Brain pericyte (primary cell): Measurements from ENCODE around the gene FOXE3.

Experiments used
- DNase-seq: peaks from one replicate; pipeline ENCODE4 v3.0.0-alpha.2; 2012; ENCODE audit warnings: low read depth, low spot score

The FOXE3 gene

DNA sequence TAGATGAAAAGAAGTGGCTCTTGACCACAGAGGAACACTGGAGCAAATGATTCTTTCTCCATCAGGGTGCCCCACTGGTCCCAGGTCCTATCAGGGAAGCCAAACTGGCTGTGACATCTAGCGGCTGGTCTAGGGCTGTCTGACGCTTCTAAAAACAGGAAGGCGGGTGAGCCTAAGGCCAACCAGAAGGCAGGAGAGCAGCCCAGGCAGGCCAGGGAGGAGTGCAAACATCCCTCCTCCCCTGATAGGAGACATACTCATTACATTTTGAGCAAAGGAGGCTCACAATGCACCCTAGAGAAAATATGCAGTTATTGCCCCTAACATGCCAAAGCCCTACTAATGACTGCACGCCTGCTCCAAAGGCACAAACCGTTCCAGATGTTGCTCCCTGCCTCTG lies 10.4 kb upstream of the FOXE3 start:
- no peak for DNase-seq

DNA sequence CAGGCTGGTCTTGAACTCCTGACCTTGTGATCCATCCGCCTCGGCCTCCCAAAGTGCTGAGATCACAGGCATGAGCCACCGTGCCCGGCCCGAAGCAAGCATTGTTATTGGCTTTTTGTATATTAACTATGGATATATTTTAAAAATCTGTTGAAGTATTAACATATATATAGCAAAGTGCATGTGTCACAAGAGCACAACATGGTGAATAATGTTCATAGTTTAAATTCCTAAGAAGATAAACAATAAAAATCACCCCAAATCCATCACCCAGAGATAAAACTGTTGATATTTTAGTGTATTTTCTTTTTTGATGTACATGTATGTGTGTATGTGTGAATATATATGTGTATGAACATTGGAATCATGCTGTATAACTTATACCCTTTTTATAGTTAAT lies 9.1 kb upstream of the FOXE3 start:
- no peak for DNase-seq

- DNase-seq: no peak
Measured at GRCh38 chr1:47407481-47407880, 8.6 kb upstream of the FOXE3 start.

- no peak for DNase-seq
Measured at GRCh38 chr1:47409311-47410067, 6.6 kb upstream of the FOXE3 start.

GRCh38 chr1:47410068-47410455 lies 6.0 kb upstream of the FOXE3 start:
- DNase-seq: no peak

- DNase-seq: no peak
Measured at GRCh38 chr1:47411436-47411835, 4.6 kb upstream of the FOXE3 start.

DNA sequence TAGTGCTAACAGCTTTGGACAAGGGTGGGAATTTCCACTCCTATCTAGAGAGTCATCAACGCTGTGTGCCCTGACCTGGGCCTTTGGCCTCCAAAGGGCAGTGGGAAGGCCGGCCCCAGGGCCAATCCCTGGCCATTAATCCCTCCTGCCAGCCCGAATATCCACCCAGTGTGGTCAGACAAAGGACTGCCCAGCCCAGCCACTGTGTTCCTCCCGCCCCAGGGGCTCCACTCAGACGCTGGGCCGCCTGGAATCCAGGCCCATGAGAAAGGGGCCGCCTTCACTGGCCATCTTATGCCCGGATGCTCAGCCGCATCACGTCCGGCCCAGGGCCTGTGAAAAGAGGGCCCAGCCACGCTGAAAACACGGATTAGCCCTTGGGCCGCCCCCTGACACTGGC lies 3.6 kb upstream of the FOXE3 start:
- no peak for DNase-seq

- DNase-seq: no peak
Measured at GRCh38 chr1:47416319-47417169, 459 bp downstream of the FOXE3 start.

DNA sequence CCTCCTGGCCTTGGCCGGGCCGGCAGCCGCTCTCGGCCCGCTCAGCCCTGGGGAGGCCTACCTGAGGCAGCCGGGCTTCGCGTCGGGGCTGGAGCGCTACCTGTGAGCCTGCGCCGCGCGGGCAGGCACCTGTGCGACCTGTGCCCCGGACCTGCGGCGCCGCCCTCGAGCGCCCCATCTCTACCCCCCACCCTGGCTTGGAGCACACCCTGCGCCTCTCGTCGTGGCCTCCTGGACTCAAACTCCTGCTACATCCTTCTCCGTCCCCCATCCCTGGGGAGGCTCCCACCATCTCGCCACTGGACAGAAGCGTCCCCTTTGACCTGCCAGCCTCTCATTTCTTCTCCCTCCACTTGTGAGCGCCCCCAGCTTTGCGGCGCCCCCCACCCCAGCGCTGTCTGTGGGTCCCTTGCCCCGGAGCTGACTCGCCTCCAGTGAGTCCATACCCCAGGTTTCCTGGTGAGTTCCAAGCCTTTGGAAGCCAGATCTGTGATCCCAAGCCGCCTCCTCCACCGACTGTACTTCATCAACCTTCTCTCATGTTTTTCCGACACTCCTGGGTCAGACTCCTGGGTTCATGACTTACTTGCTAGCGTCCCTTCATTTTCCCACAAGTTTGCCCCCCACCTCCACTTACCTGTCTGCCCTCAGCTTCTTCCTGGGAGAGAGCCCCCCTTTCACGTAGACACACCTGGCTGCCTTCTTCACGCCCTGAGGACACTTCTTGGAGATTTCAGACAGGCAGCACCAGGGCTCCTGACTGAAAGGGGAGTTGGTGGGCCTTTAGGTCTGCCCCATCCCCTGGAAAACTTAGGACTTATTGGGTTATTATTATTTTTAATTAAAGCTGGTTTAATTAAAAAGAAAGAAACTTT lies 1.3 kb downstream of the FOXE3 start:
- DNase-seq: no peak

GRCh38 chr1:47418122-47418521 lies 2.0 kb downstream of the FOXE3 start:
- DNase-seq: no peak

- no peak for DNase-seq
Measured at GRCh38 chr1:47418681-47419325, 2.7 kb downstream of the FOXE3 start.

DNA sequence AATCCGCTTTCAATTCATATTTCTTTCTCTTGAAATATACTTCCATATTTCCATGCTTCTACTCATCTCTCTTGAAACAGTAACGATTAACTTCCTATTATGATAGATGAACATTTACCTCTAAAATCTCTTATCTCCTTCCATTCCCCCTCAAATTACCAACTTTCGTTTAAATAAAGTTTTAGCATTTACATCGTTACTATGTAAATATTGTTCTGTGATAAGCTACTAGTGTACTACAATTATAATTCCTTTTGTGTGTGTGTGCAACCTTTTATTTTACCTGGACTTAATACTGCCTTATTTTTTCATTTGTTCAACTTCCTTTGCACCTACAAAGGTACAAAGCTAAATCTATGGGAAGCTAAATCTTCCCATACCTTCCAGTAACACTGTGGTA lies 4.5 kb downstream of the FOXE3 start:
- DNase-seq: no peak

GRCh38 chr1:47423872-47424271 lies 7.8 kb downstream of the FOXE3 start:
- no peak for DNase-seq

DNA sequence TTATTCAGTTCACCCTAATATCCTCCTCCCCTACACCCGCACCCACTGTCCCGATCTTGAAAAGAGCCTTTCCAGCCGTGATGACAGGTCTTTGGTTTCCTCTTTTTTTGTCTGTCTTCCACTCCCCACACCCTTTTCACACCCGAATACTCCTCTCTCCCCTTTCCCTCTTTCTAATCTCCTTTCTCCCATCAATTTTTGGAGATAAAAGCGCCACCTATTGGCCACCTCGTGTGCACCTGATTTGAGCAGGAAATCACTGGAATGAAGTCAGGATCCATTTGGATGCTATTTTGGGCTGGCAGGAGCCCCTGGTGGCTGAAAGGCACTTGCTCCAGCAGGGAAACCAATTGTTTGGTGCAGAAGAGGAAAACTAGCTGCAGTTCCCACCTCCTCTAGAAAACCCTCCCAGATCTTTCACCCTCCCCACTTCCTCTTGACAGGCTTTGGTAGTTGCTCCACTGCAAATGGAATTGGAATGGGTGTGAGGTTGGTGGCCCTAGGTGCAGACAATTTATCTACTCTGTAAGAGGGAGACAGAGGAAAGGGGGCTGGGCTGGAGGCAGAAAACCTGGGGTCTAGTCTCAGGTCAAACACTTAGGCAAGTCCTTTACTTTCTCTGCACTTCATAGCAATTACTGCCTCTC lies 8.4 kb downstream of the FOXE3 start:
- no peak for DNase-seq

DNA sequence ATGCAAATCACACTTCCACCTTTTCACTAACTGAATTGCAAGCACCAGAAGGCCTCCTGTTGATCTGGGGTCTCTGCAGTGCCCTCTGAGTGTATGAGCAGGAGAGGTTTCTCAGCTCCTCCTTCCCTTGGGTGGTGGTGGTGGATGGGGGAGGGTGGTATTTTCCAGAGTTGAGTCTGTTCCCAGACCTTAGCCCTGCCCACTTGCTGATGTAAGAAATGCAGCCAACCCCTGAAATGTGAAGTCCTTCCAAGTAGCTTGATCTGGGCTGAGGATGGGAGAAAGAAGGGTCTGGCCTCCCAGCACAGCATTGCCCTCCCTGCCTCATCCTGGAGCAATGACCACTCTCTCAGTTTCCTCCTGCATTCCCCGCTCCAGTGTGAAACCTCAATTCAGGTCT lies 15.4 kb downstream of the FOXE3 start:
- no peak for DNase-seq

DNA sequence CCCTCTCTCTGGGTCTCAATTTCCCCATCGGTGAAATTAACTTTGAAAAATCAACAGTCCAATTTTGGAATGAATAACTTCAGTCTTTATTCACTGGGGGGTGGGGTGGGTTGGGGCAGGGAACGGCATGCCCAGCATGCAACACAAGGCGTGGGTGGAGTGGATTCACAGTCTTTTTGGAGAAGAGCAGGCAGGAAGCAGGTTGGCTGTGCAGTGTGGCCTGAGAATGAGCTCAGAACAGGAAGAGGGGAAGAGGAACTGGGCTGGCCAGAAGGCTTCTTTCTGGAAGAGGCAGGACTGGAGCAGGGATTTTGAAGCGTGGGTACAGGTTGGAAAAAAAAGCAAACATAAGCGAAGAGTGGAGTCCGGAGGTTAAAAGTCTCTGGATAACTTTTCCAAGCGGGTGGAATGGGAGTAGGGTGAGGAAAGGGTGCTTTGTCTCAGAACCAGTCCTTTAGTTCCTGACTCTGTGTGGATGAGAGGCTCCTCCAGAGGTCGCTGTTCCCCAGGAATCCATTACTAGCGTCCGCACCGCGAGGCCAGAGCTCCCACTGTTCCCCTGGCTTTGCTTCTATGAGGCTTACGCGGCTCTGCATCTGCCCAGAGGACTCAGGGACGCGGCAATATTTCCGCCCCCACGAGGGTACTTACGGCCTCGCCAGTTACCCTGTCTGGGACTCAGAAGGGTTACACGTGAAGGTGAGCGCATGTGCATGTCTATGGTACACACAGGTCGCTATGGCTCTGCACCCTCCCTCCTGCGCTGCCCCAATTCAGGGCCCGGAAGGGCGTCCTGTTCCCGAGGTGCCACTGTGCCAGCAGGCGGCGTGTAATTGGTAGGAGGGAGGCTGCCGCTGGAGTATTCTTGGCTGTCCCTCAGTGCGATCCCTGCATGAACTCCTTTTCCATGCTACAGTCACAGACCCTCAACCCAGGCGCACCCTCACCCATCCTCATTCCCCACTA lies 16.3 kb downstream of the FOXE3 start:
- DNase-seq: peak; percentile 47

DNA sequence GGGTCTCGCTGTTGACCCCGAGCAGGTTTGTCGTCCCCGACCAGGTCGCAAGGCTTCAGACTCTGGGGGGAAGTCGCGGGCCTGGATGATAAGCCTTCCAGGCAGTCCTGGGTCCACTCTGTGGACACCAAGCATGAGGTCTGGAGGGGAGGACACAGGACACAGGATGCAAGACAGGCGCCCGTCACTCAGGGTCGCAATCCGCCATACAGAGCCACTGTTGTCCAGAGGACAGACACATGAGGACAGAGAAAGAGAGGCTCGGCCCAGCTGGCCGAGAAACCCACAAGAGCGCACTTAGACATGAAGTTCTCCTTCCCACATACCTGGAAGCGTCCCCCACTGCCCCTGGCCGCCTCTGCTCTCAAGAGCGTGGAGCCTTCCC lies 16.9 kb downstream of the FOXE3 start:
- DNase-seq: no peak

DNA sequence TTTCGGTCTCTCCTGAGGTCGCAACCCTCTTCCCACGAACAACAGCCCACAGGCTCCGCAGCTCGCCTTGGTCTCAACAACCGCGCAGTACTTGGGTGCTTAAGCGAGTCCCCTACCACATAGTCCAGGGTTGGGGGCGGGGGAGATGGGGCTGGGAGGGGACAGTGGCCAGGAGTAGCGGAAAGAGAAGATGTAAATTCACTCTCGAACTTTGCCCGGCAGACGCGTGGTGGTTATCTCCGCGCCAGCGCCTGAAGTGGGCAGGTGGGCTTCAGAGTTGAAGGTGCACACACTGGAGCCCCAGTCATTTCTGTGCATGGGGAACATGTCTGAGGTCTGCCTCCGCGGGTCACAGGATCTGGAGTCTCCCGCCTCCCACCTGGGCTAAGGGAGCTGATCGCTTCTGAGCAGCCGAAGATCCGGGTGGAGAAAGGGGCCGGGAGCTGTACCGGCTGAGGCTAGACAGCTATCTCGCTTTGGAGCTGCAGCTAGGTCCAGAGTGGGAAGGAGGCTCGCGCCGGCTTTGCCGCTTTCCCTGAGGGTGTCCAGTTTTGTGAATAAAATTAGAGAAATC lies 17.5 kb downstream of the FOXE3 start:
- DNase-seq: no peak

DNA sequence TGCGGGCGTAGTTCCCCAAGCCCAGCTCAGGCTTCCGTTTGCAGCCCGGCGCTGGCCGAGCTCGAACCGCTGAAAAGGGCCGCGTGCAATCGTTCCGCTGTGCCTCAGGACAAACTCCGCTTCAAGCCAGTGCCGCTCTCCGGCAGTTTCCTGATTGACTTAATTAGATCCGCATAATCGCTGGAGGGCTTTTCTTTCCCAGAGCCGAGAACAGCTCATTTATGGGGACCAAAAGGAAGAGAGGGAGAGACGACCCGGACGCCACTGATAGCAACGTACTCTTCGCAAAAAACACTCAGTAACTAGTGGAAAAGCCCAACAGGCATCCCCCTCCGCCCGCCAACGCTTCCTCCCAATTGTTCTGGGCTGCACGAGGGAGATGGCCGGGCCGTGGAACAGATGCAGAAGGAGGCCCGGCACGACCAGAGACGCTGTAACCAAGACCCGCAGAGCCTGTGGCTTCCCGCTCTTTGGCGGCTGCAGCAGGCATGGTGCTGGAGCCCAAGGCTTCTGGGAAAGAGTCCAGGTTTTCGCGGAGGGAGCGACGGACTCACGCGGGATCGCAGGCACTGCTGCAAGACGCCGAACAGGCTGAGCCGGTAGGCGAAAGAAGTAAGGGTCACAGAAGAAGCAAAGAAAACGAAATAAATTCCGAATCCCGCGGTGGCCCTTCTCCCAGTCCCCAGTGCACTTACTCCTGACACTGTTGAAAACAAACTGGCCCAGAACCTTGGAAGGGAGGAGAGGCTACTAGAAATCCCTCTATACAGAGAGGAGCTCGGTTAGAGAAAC lies 18.2 kb downstream of the FOXE3 start:
- DNase-seq: no peak
